ENCODE data around the gene AHSA1.

The AHSA1 gene

DNA sequence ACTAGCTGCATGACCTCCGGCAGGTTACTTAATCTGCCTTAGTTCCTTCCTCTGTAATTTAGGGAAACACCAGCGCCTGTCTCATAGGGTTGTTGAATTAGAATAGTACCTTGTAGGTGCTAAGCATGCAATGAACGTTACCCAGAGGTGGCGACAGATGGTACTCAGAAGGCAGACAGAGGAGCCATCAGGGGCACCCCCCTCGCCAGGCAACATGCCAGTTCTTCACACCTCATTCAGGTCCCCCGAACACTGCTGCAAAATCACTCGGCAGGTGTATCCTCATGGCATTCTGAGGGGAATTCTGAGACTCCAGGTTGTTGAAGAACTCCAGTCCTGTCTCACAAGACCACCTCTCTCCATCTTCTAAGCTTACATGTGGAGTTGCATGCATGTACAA, 30.7 kb downstream of the AHSA1 start:
- Histone ChIP-seq H3K4me1 (ENCODE audit: low read length) (no peaks in the 10 kb centered on the region), H4K20me1 (ENCODE audit: insufficient read depth, low read length) (no peaks in the 10 kb centered on the region)

DNA sequence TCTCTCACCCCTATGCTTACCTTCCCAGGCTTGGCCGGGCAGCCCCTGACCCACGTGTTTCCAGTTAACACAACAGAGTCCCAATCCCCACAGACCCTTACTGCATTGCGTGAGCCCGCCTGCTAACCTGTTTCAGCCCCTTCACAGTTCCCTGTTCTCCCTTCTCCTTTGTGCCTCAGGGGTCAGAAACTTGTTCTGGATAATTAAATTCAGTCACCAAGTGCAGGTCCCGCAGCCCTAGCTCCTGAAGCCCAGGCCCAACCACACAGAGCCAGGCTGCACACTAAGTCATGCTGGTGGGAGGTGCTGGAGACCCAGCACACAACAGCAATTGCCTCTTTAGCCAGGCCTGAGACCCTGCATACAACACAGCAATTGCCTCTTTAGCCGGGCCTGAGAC, 31.1 kb downstream of the AHSA1 start:
- Histone ChIP-seq H2AFZ (ENCODE audit: low read depth, low read length) (no peak overlapping the region), H3K4me1 (ENCODE audit: low read length) (no peaks in the 10 kb centered on the region), H3K9ac (ENCODE audit: low read length) (no peak overlapping the region), H3K27ac (ENCODE audit: low read length) (no peak overlapping the region), H3K4me2 (ENCODE audit: low read length) (no peak overlapping the region), H3K4me3 (ENCODE audit: low read length) (no peak overlapping the region), H3K27me3 (ENCODE audit: low read depth, low read length) (no peaks in the 10 kb centered on the region), H3K9me3 (ENCODE audit: insufficient read depth, low read length) (no peaks in the 10 kb centered on the region), H3K36me3 (replicated peaks; ENCODE audit: low read depth, low read length) (no peaks in the 10 kb centered on the region), H3K79me2 (ENCODE audit: low read length) (no peaks in the 10 kb centered on the region), H4K20me1 (ENCODE audit: insufficient read depth, low read length) (no peaks in the 10 kb centered on the region)
- no peak for TF ChIP-seq EZH2phosphoT487 (IDR thresholded peaks at IDR 0.05; ENCODE audit: low read depth)
- TF ChIP-seq, protein P1, sequence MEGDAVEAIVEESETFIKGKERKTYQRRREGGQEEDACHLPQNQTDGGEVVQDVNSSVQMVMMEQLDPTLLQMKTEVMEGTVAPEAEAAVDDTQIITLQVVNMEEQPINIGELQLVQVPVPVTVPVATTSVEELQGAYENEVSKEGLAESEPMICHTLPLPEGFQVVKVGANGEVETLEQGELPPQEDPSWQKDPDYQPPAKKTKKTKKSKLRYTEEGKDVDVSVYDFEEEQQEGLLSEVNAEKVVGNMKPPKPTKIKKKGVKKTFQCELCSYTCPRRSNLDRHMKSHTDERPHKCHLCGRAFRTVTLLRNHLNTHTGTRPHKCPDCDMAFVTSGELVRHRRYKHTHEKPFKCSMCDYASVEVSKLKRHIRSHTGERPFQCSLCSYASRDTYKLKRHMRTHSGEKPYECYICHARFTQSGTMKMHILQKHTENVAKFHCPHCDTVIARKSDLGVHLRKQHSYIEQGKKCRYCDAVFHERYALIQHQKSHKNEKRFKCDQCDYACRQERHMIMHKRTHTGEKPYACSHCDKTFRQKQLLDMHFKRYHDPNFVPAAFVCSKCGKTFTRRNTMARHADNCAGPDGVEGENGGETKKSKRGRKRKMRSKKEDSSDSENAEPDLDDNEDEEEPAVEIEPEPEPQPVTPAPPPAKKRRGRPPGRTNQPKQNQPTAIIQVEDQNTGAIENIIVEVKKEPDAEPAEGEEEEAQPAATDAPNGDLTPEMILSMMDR (IDR thresholded peaks at IDR 0.05; ENCODE audit: low read depth, low read length): no peak

More for the DNA sequence above, 30.7 kb downstream of the AHSA1 start:
- H3K4me3 ChIP-seq (ENCODE audit: low read length): no peak overlapping the region
- no peaks in the 10 kb centered on the region for H3K9me3 ChIP-seq (ENCODE audit: insufficient read depth, low read length)
- H3K36me3 ChIP-seq (replicated peaks; ENCODE audit: low read depth, low read length): no peaks in the 10 kb centered on the region
- no peaks in the 10 kb centered on the region for H3K27me3 ChIP-seq (ENCODE audit: low read depth, low read length)
- no peaks in the 10 kb centered on the region for H3K79me2 ChIP-seq (ENCODE audit: low read length)
- no peak overlapping the region for H3K27ac ChIP-seq (ENCODE audit: low read length)
- TF ChIP-seq, protein P1 (IDR thresholded peaks at IDR 0.05; ENCODE audit: low read depth, low read length): no peak
- TF ChIP-seq EZH2phosphoT487 (IDR thresholded peaks at IDR 0.05; ENCODE audit: low read depth): no peak
- H2AFZ ChIP-seq (ENCODE audit: low read depth, low read length): no peak overlapping the region
- H3K4me2 ChIP-seq (ENCODE audit: low read length): no peak overlapping the region
- H3K9ac ChIP-seq (ENCODE audit: low read length): no peak overlapping the region

DNA sequence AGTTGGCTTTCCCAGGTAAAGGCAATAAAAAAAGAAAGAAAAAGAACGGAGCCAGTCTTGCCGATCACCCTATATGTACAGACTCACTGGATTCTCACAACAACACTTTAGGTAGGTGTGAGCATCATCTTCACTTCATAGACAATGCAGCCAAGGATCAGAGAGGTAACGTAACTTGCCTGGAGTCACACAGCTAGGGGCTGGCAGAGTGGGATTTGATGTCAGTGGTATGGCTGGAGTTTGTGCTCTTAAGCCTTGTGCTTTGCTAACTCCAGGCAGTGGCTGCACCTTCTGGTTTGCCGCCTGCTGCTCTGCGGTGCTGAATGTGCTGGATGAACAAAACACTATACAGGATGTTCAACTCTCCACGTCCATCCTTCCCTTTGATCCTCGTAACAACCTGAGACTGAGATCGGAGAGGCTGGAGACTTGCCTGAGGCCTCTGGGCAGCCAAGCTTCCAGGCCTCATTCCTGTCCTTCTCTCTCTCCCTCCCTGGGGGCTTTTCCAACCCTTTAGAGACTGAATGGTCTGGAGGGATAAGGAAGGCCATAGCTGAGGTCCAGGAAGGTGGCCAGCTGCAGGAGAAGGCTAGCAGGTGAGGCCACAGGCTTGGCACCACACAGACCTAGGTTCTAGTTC, 32.6 kb downstream of the AHSA1 start:
- H3K4me2 ChIP-seq (ENCODE audit: low read length): no peak overlapping the region
- no peaks in the 10 kb centered on the region for H3K36me3 ChIP-seq (replicated peaks; ENCODE audit: low read depth, low read length)
- no peaks in the 10 kb centered on the region for H3K9me3 ChIP-seq (ENCODE audit: insufficient read depth, low read length)
- TF ChIP-seq EZH2phosphoT487 (IDR thresholded peaks at IDR 0.05; ENCODE audit: low read depth): no peak
- TF ChIP-seq, protein P1 (IDR thresholded peaks at IDR 0.05; ENCODE audit: low read depth, low read length): no peak
- H3K4me3 ChIP-seq (ENCODE audit: low read length): no peak overlapping the region
- no peaks in the 10 kb centered on the region for H3K27me3 ChIP-seq (ENCODE audit: low read depth, low read length)
- no peak overlapping the region for H2AFZ ChIP-seq (ENCODE audit: low read depth, low read length)
- H3K9ac ChIP-seq (ENCODE audit: low read length): no peak overlapping the region
- no peak overlapping the region for H3K27ac ChIP-seq (ENCODE audit: low read length)
- H3K79me2 ChIP-seq (ENCODE audit: low read length): no peaks in the 10 kb centered on the region
- H4K20me1 ChIP-seq (ENCODE audit: insufficient read depth, low read length): no peaks in the 10 kb centered on the region
- no peaks in the 10 kb centered on the region for H3K4me1 ChIP-seq (ENCODE audit: low read length)

DNA sequence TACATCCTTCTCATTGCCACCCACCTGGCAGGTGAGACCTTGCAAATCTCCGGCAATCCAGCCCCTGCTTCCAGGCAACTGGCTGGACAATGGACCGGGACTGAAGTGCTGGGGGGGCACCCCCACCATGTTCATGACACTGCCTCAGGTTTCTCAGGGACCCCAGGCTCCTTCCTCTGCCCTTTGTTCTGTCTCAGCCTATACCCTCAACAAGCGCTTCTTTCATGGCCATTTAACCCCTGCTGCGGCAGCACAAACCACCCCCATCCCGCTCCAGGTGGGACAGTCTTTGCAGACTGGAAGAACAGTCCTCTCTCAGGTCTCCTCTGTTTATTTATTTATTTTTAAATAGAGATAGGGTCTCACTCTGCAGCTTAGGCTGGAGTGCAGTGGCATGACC, 33.2 kb downstream of the AHSA1 start:
- TF ChIP-seq, protein P1 (IDR thresholded peaks at IDR 0.05; ENCODE audit: low read depth, low read length): no peak
- TF ChIP-seq EZH2phosphoT487 (IDR thresholded peaks at IDR 0.05; ENCODE audit: low read depth): no peak
- H3K27ac ChIP-seq (ENCODE audit: low read length): no peak overlapping the region

More for the DNA sequence above, 33.2 kb downstream of the AHSA1 start:
- no peak overlapping the region for H3K9ac ChIP-seq (ENCODE audit: low read length)
- H3K27me3 ChIP-seq (ENCODE audit: low read depth, low read length): no peaks in the 10 kb centered on the region
- no peaks in the 10 kb centered on the region for H3K9me3 ChIP-seq (ENCODE audit: insufficient read depth, low read length)
- H4K20me1 ChIP-seq (ENCODE audit: insufficient read depth, low read length): no peaks in the 10 kb centered on the region
- H2AFZ ChIP-seq (ENCODE audit: low read depth, low read length): no peak overlapping the region
- H3K4me2 ChIP-seq (ENCODE audit: low read length): no peak overlapping the region
- H3K4me3 ChIP-seq (ENCODE audit: low read length): no peak overlapping the region
- no peaks in the 10 kb centered on the region for H3K36me3 ChIP-seq (replicated peaks; ENCODE audit: low read depth, low read length)
- H3K79me2 ChIP-seq (ENCODE audit: low read length): no peaks in the 10 kb centered on the region
- H3K4me1 ChIP-seq (ENCODE audit: low read length): no peaks in the 10 kb centered on the region

Data from OCI-LY3 (cell line).